ENCODE measurements around the gene UCKL1.

Gene UCKL1

GRCh38 chr20:63957004-63957689 is 931 bp upstream of the UCKL1 start:
- no peak for TF ChIP-seq CTCF (IDR thresholded peaks at IDR 0.05; ENCODE audit: insufficient read depth, low read depth, low read length, missing control alignments)
- DNase-seq (ENCODE audit: low read depth): peak; percentile 71
- peak overlapping the region; percentile 62 for H3K4me3 ChIP-seq (ENCODE audit: low read depth, low read length)

DNA sequence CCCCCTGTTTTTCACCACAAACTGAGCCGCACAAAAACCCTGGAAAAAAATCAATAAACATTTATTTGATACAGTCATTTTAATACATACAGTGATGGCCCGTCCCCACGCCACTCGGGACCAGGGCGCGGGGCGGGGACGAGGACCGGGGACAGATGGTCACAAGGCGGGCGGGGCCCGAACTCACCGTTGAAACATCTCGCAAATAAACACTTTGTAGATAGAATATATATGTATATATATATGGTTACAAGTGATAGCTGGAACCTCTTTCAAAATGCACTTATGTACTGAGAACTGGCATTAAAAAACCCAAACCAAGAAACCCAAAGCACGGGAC is 418 bp upstream of the UCKL1 start:
- H3K4me3 ChIP-seq (ENCODE audit: low read depth, low read length): peak overlapping the region; percentile 62
- no peak for DNase-seq (ENCODE audit: low read depth)
- no peak for TF ChIP-seq CTCF (IDR thresholded peaks at IDR 0.05; ENCODE audit: insufficient read depth, low read depth, low read length, missing control alignments)

- DNase-seq (ENCODE audit: low read depth): peak; percentile 50
- H3K4me3 ChIP-seq (ENCODE audit: low read depth, low read length): peak overlapping the region; percentile 78
- peak; percentile 18 for TF ChIP-seq CTCF (IDR thresholded peaks at IDR 0.05; ENCODE audit: insufficient read depth, low read depth, low read length, missing control alignments)
Measured at GRCh38 chr20:63955281-63955826, 862 bp downstream of the UCKL1 start.

- TF ChIP-seq CTCF (IDR thresholded peaks at IDR 0.05; ENCODE audit: insufficient read depth, low read depth, low read length, missing control alignments): no peak
- no peak for DNase-seq (ENCODE audit: low read depth)
- H3K4me3 ChIP-seq (ENCODE audit: low read depth, low read length): no peak overlapping the region
Measured at GRCh38 chr20:63953764-63954429, 2.3 kb downstream of the UCKL1 start.

GRCh38 chr20:63952769-63953168 is 3.4 kb downstream of the UCKL1 start:
- no peak overlapping the region for H3K4me3 ChIP-seq (ENCODE audit: low read depth, low read length)
- TF ChIP-seq CTCF (IDR thresholded peaks at IDR 0.05; ENCODE audit: insufficient read depth, low read depth, low read length, missing control alignments): no peak
- DNase-seq (ENCODE audit: low read depth): no peak

- H3K4me3 ChIP-seq (ENCODE audit: low read depth, low read length): no peak overlapping the region
- no peak for TF ChIP-seq CTCF (IDR thresholded peaks at IDR 0.05; ENCODE audit: insufficient read depth, low read depth, low read length, missing control alignments)
Measured at GRCh38 chr20:63952210-63952535, 4.0 kb downstream of the UCKL1 start.

More at GRCh38 chr20:63952210-63952535, 4.0 kb downstream of the UCKL1 start:
- no peak for DNase-seq (ENCODE audit: low read depth)
